Uterus (tissue), 2 donors: ENCODE data around the gene CIZ1.

Experiments used
- POLR2A ChIP-seq, 2 donors: fragments of 450-650 bp; IDR thresholded peaks; one replicate each; pipeline ENCODE4 v1.6.1; 2016; ENCODE audit warnings: antibody characterized with exemption in 2 of 2, mild to moderate bottlenecking in 1 of 2, moderate library complexity in 1 of 2
- TF ChIP-seq, protein P1 (sequence below), 4 experiments: fragments of 200-600 bp in 2 of 4; fragments of 450-650 bp in 2 of 4; sonication (generic) in 2 of 4; IDR thresholded peaks; one replicate each; pipeline ENCODE4 v1.5.1; 2016 to 2019; ENCODE audit warnings: antibody characterized with exemption in 4 of 4, mild to moderate bottlenecking in 2 of 4, moderate library complexity in 1 of 4

DNA sequence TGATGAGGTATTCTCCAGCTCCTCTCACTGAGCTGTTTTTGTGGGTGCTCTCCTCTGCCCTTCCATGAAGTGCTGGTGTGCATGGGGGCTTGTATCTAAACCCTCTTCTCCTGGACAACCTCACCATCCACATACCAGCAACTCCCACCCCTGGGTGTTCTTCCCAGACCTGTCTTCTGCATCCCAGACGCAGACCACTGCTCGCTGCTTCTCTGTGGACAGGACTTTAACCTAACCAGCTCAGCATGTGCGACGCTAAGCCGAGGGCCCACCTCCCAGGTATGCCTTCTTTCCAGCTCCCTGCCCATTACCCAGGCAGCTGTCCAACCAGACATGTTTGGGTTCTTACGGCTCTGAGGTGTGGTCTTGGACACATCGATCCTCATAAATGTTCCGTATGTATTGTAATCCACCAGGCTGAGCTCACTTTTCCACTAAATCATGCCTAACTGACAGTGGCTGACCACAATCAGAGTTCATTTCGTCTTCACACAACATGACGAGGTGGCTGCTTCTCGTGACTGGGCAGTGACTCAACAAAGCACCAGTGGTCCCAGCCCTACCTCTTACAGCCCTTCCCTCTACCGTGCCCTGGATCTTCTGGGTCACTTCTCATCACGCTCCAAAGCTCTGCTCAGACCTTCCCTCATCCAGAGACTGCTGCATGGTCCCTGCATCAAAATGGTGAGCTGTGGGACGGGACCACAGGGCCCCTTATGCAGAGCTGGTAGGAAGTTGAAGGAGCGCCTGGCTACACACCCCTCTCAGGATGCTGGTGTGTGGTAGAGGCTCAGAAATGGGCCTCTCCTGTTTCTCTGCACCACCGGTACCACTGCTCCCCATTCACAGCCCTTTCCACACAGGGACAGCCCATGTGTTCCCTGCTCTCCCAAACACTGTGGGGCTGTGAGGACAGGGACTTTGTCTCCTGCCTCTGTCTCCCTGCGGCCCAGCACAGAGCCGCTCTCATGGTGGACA is 54.3 kb downstream of the CIZ1 start:
- TF ChIP-seq, protein P1, sequence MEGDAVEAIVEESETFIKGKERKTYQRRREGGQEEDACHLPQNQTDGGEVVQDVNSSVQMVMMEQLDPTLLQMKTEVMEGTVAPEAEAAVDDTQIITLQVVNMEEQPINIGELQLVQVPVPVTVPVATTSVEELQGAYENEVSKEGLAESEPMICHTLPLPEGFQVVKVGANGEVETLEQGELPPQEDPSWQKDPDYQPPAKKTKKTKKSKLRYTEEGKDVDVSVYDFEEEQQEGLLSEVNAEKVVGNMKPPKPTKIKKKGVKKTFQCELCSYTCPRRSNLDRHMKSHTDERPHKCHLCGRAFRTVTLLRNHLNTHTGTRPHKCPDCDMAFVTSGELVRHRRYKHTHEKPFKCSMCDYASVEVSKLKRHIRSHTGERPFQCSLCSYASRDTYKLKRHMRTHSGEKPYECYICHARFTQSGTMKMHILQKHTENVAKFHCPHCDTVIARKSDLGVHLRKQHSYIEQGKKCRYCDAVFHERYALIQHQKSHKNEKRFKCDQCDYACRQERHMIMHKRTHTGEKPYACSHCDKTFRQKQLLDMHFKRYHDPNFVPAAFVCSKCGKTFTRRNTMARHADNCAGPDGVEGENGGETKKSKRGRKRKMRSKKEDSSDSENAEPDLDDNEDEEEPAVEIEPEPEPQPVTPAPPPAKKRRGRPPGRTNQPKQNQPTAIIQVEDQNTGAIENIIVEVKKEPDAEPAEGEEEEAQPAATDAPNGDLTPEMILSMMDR (IDR thresholded peaks at IDR 0.05): no peak
- TF ChIP-seq POLR2A (IDR thresholded peaks at IDR 0.05): no peak
